AG09309 (cell line): Measurements from ENCODE around the gene TRIM10.
A peak's percentile ranks its signal among the peaks of the same experiment; 100 is the strongest.
"Not testable (repeated sequence)": the region's sequence is repeated elsewhere in the genome, so short reads cannot be mapped to it uniquely, and the experiment has no call there.

ENCODE experiments used
- DNase-seq: peaks from one replicate; pipeline ENCODE4 v3.0.0-alpha.2; 2010; ENCODE audit warnings: low read depth
- H3K4me3 ChIP-seq: 2 replicates; pipeline ENCODE4 v1.5.1; 2011; ENCODE audit warnings: mild to moderate bottlenecking, low read depth, low read length, moderate library complexity; ENCODE audit not compliant: control insufficient read depth
- TF ChIP-seq, protein P1 (sequence below): IDR thresholded peaks from 2 replicates; pipeline ENCODE4 v1.5.1; 2011; ENCODE audit warnings: mild to moderate bottlenecking, low read depth, low read length, inconsistent platforms; ENCODE audit not compliant: insufficient read depth, control insufficient read depth; ENCODE audit errors: missing control alignments

TRIM10 gene

DNA sequence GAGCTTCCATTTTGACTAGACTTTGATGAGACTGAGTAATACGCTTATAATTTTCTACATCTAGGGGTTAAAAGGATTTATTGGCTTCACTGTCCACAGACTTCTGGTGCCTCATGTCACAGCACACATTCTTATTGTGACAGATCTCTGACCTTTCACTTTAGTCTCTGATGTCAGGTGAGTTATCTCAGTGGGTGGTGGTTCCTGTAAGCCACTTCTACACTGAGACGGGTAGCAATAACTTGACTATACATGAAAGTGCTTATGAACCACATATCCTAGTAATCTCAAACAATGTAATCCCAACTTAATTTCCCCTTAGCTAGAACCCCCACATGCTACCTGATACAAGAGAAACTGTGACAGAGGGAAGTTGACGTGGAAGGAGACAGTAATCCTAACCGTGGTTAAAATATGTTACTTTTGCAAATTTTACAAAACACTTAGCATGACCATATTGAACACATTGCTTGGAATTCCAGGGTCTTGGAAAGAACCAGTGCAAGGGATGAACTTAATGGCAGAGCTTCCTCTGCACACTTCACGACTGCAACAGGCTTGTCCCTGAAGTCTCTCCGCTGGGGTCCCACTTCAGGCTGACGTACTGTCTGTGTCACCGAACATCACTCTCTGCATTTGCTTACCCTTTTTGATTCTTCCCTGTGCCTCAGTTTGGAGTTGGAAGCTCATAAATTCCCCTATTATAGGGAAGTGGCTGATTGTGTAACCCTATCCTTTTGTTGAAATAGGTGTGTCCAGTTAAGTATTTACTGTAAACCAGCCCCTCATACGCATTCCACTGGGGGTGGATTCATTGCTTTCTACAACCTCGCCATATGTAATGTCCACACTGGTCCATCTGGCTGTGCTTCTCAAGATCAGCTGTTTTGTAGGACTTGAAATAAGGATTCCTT is 31.5 kb downstream of the TRIM10 start:
- no peak overlapping the region for H3K4me3 ChIP-seq
- TF ChIP-seq, protein P1, sequence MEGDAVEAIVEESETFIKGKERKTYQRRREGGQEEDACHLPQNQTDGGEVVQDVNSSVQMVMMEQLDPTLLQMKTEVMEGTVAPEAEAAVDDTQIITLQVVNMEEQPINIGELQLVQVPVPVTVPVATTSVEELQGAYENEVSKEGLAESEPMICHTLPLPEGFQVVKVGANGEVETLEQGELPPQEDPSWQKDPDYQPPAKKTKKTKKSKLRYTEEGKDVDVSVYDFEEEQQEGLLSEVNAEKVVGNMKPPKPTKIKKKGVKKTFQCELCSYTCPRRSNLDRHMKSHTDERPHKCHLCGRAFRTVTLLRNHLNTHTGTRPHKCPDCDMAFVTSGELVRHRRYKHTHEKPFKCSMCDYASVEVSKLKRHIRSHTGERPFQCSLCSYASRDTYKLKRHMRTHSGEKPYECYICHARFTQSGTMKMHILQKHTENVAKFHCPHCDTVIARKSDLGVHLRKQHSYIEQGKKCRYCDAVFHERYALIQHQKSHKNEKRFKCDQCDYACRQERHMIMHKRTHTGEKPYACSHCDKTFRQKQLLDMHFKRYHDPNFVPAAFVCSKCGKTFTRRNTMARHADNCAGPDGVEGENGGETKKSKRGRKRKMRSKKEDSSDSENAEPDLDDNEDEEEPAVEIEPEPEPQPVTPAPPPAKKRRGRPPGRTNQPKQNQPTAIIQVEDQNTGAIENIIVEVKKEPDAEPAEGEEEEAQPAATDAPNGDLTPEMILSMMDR = no peak
- no peak for DNase-seq

DNA sequence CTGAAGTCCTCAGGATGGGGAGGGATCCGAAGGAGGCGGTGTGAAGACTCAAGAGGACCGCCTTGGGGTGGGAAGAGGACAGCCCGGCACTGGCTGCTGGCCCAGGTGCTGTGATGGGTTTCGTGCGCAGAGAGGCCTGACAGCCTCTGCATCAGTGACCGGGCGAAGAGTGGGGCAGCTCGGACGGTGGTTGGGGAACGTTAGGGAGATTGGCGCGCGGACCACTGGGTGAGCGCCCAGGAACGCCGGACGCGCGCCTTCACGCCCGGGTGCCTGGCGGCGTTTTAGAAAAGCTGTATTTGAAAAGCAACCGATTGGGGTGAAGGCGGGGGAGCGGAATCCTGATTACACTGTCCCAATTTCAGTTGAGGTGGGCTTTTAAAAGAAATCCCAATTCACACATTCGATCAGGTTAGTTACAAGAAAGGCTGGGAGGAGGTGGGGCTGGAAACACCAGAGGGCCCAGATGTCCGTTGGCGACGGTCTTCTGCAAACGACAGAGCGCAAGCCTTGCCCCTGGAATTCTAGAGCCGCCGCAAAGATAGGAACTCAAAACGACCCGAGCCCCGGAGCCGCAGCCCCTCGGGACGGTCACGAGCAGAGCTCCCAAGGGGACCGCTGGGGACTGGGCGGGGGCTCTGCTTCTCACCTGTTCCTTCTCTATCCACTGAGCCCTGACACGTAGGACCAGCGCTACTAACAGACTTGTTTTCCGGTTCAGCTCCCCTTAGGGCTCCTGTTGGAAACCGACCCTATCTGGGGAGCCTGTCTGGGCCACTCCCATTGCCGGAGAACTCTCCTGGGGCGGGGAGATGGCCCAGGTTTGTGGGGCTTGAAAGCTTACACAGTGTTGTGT is 33.5 kb downstream of the TRIM10 start:
- TF ChIP-seq, protein P1 = no peak
- no peak for DNase-seq
- no peak overlapping the region for H3K4me3 ChIP-seq

DNA sequence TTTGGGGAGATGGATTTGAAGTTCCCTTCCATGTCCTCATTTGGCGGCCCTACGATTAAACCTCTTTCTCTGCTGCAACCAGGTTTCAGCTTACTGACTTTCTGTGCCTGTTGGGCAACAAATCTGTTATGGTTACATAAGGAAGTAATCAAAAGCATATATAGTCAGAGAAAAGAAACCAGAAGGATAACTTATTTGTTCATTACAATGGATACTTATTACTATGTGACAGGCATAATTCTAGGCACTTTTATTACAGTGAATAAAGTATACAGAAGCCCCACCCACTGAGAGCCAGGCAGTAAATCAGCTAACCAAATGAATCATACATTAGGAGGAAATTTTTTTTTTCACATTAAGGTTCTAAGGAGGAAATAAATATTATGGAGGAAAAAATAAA is 38.5 kb downstream of the TRIM10 start:
- no peak overlapping the region for H3K4me3 ChIP-seq
- TF ChIP-seq, protein P1 = no peak
- DNase-seq = peak; percentile 46

DNA sequence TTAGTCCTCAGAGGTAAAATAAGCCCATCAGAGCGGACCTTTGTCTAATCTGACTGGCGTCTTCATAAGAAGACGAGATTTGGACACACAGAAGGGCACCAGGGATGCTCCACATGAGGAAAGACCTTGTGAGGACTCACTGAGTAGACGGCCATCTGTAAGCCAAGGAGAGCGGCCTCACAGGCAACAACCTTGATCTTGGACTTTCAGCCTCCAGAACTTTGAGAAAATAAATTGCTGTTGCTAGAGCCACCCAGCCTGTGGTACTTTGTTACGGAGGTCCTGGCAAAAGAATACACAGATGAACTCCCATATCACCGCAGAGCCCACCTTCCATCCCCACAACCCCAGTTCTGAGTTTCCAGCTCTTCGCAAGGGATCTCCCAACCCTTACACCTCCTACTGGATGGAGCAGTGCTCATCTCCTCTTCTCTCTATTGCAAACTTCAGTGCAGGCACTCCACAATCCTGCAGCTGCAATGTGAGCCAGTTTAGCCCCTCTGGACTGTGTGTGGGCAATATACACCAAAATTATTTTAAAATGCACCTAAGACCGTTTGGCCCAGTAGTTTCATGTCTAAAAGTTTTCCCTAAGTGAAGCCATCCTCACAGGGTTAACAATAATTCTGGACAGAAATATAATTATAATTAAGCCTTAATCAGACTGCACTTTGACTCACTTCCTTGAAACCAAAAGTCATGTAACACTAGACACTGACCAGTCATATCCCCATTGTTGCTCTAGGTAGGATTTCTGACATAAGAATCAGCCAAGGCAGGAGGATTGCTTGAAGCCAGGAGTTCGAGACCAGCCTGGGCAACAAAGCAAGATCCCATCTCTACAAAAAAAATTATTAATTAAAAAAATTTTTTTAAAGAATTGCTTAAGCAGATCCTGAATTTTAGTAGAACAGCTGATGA is 39.3 kb downstream of the TRIM10 start:
- no peak for DNase-seq
- H3K4me3 ChIP-seq = no peak overlapping the region
- TF ChIP-seq, protein P1 = no peak

DNA sequence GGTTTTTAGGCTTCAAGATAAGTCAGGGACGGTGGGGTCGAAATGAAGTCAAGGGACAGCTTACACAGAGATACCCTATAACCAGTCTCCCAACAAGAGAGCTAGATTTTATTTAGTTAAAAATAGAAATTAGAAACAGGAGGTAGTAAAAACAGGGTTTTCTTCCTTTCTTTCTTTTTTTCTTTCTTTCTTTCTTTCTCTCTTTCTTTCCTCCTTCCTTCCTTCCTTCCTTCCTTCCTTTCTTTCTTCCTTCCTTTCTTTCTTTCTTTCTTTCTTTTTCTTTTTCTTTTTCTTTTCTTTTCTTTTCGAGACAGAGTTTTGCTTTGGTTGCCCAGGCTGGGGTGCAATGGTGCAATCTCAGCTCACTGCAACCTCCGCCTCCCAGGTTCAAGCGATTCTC is 42.3 kb downstream of the TRIM10 start:
- DNase-seq, H3K4me3 ChIP-seq: not testable (repeated sequence)

DNA sequence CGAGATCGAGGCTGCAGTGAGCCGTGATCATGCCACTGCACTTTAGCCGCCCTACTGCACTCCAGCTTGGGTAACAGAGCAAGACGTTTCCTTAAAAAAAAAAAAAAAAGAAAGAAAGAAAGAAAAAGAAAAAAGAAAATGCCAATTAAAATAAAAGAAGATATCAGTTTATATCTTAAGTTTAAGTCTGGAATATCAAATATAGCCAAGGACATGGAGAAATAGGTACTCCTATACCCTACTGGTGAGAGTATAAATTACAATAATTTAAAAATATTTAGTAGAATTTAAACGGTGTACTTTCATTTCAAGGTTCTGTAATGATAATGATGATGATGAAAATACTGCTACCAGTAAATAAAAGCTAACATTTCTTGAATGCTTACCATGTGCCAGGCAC is 44.3 kb downstream of the TRIM10 start:
- no peak overlapping the region for H3K4me3 ChIP-seq
- TF ChIP-seq, protein P1 = no peak
- DNase-seq = no peak
